ENCODE data around the gene ERVW-1. TPM values are rescaled to one million over a fixed set of nuclear protein-coding genes. Genes with fewer than 3 reads are reported as not detected.
"Not testable (repeated sequence)": the region's sequence is repeated elsewhere in the genome, so short reads cannot be mapped to it uniquely, and the experiment has no call there.

The ERVW-1 gene
- polyA plus RNA-seq, 1 donor: 1.8 TPM

DNA sequence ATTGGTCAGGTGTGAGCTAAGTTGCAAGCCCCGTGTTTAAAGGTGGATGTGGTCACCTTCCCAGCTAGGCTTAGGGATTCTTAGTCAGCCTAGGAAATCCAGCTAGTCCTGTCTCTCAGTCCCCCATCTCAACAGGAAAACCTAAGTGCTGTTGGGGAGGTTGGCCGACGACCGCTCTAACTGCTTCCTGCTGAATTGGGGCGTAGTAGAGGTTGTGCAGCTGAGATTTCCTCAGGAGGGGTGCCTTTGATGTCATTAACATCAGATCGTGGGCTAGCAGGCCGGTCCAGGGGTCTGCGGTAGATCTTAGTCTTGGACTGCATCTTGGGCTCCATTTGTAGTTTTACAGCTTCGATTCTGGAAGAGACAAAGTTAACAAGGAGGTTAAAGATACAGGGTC, 9.2 kb downstream of the ERVW-1 start:
- DNase-seq: not testable (repeated sequence)

DNA sequence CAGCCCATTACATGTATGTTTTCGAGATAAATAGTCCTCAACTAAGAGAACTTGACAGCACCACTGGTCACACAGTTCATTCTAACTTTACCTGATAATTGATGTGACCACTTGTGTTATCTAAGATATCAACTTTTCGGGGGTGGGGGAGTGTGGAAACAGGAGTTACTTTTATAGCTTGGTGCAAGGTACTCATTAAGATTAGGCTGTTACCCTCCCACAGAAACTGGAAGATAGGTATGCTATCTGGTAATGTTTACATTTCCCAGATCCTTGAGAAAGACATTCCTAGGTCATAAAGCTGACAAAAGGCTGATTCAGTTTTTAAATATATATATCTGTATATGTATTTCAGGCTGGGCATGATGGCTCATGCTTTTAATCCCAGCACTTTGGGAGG, 11.1 kb downstream of the ERVW-1 start:
- DNase-seq: no peak

DNA sequence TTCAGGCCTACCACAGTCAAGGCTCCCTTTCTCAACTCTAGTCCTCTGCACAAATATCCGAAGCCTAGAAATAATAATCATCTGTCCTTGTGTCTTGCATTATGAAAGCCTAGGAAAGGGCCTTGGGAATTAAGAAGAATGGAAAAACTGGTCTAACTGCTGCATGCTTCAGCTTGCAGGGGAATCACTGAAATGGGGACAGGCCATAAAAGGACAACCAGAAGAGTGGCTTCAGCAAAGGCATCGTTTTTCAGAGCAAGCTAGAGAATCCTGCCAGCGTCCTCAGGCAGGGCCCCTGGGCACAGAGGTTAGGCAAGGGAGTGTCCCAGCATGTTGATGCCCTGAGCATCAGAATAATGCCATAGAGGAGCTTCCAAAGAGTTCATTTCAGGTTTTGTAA, 13.2 kb downstream of the ERVW-1 start:
- no peak for DNase-seq

DNA sequence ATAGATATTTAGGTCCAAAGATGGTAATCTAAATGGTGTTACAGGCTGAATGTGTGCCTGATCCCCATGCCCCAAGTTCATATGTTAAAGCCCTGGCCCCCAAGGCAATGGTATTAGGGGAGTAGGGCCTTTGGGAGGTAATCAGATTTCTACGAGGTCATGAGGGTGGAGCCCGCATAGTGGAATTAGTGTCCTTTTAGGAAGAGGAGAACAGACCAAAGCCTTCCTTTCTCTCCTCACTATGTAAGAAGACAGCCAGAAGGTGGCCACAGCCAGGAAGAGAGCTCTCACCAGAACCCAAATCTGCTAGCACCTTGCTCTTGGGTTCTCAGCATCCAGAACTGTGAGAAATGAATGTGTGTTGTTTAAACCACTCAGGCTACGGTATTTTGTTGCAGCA, 15.2 kb downstream of the ERVW-1 start:
- DNase-seq: no peak

DNA sequence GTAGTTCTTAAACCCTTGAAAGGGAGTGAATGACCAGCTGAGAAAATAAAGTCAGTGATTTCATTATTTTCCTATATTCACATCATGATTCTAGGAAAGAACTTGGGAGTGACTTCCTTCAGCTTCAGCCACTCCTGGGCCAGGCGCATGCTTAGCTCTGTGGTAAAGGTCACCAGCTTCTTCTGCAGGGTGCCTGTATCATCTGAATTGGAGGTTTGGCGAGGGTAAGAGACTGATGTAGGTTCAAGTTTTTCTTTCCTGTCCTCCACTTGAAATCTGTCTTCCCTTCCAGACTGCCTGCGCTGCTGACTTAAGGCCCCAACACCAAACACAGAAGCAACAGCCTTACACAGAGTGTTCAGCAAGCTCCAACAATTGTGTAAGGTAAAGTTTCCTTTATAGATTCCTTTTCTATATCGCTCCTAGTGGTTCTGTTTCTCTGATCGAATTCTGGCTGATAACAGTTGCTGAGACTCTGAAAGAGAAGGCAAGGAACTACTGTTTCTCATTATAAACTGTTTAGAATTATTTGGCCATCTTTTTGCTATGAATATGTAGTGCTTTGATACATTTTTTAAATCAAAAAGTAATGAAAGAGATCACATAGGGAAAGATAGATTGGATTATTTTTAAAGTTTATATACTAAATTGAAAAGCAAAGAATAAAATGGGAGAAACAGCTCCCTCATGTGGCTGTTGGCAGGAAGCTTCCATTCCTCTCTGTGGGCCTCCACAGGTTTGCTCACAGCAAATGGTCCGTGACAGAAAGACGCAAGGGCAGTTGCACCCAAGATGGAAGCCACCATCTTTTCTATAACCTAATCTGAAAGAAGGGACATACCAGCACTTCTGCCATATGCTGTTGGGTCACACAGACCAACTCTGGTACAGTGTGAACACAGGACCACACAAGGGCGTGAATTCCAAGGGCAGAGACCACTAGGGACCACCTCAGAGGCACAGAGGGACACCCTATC, 16.4 kb downstream of the ERVW-1 start:
- no peak for DNase-seq

DNA sequence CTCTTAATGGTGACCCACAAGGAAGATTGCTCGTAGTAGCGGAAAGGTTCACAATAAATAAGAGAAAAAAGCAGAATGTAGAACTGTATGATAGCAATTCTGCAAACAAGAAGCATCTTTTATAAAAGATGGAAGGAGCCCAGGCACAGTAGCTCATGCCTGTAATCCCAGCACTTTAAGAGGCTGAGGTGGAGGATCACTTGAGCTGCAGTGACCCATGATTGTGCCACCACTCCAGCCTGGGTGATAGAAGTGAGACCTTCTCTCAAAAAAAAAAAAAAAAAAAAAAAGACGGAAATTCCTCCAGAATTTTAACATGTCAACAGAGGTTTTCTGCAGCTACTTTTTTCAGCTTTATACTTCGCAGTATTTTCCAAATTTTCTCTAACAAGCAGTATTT, 17.2 kb downstream of the ERVW-1 start:
- no peak for DNase-seq

DNA sequence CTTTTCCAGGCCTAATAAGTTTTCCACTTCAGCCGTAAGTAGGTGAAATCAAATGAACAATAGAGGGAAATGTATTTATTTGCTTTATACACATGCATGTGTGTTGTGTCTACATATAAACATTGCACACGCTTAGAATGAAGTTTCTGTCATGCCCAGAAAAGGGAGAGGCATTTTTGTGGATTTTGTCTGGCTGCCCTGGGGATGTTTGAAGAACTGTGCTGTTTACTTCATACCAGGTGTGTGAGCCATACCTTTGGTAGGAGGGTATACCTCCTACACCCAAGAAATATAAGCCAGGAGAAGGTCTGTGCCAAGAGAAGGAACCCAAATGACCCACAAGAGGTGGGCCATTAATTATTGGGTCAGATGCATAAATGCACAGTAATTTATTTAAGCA, 17.6 kb downstream of the ERVW-1 start:
- no peak for DNase-seq

DNA sequence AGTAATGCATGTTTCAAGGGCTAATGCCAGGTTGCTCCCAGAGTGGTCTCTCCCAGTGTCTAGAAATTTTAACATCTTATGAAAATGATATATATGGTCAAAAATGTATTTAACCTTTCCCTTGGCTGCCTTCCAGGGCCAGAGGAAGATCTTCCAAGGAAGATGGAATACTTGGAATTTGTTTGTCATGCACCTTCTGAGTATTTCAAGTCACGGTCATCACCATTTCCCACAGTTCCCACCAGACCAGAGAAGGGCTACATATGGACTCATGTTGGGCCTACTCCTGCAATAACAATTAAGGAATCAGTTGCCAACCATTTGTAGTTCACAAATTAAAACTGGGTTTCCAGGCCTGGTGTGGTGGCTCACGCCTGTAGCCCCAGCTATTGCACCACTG, 21.5 kb downstream of the ERVW-1 start:
- no peak for DNase-seq

DNA sequence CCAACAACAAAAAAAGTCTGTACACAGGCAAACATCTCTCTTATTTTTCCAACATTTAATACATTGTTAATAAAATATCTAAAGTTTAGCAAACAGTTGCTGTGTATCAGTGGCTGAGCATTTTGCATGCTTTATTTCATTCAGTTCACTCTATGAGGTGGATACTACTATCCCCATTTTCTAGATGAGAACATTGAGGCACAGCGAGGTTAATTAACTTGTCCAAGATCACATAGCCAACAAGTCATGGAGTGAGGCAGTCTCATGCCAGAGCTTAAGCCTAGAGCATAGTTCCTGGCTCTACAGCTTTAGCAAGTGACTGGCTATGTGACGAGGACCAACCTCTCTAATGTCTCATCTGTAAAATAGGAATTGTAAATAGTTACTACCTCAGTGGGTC, 26.1 kb downstream of the ERVW-1 start:
- no peak for DNase-seq

DNA sequence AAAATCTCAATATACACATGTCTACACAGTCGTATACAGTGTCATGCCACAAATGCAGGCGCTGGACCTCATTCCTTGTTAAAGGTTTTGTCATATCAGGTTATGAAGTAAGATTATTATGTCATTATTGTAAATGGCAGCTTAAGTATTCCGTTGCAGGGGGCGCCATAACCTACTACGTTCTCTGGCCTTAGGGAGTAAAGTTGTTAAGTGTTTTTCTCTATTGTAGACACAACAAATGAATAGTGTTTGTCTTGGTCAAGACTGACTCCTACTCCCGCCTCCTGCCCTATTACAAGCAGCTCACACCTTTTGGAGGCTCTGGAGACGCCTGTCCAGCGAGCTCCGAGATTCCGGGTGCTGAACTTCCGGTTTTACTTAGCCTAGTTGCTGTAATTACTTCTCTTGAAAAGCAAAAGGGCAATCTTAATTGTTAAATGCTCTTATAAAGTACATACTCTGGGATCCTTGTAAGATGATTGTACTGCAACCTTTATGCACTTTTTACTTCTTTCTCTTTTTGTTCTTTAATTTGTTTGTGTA, 29.5 kb downstream of the ERVW-1 start:
- peak; percentile 38 for DNase-seq

DNA sequence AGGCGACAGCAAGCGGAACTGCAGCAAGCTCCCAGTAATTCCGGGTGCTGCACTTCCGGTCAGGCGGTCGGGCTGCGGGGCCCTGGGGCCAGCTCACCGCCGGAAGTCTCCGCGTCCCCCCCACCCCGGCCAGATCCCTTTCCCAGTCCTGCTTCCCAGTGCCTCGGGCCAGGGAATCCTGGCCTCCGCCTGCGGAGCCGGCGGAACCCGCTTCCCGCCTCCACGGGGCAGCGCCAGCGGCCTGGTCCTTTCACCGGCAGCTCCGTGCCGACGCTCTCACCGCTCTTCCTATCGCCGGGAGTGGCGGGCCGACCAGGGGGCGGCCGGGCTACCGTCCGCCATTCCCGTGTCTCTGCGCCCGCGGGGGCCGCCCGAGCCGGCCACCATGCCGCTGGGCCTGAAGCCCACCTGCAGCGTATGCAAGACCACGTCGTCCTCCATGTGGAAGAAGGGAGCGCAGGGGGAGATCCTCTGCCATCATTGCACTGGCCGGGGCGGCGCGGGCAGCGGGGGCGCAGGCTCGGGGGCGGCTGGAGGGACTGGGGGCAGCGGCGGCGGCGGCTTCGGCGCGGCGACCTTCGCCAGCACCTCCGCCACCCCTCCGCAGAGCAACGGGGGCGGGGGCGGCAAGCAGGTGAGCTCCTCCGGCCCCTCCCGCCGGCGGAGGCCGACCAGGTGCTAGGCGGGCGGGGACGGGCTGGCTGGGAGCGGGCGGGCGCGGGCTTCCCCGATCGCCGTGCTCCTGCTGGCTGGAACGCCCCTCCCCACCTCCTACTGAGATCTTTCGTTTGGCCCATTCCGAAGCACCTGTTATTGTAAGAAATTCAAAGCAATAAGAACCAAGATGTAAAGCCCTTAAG, 30.2 kb downstream of the ERVW-1 start, which contains the start of gene GATAD1:
GATAD1 (plus strand) TSS at position 138 of the 860 bp plus-strand sequence; CDS start at position 386, 248 bp downstream.
- peak; percentile 94 for DNase-seq

DNA sequence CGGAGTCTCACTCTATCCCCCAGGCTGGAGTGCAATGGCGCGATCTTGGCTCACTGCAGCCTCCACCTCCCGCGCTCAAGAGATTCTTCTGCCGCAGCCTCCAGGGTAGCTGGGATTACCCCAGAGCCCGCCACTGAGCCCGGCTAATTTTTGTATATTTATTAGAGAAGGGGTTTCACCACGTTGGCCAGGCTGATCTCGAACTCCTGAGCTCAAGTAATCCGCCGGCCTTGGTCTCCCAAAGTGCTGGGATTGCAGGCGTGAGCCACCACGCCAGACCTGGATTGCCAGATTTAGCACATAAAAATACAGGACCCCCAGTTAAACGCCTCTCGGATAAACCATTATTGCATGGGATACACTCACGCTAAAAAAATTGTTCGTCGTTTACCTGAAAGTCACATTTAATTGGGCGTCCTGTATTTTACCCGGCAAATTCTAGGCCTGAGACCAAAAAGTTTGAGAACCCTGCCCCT, 30.8 kb downstream of the ERVW-1 start:
- no peak for DNase-seq

DNA sequence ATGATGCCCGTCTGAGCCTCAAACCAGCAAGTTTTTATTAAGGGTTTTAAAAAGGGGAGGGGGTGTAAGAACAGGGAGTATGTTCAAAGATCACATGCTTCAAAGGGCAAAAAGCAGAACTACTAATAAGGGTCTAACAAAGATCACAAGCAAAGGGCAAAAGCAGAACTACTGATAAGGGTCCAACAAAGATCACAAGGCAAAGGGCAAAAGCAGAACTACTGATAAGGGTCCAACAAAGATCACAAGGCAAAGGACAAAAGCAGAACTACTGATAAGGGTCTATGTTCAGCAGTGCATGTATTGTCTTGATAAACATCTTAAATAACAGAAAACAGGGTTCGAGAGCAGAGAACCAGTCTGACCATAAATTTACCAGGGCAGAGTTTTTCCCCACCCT, 35.0 kb downstream of the ERVW-1 start:
- not testable (repeated sequence) for DNase-seq

DNA sequence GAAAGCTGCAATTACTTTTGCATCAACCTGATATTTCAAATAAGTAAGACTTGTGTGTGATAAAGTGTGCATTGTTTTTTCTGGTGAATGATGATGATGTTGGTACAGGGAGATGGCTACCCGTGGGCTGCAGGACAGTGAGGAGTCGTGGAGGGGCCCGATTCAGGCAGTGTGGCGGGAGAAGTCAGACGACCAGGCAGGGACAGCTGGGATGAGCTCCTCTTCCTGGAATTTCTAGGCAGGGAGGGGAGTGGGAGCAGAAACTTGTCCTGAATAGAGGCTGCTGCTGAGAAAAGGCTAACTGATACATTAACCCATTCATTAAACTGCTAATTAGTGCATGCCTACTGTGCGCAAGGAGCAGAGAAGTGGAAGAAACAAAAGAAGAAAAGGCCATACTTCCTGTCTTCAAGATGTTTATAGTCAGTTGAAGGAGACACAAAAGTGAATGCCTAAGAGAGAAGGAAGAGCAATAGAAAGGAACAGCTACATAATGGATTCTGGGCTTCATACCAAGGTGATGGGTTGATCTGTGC, 39.7 kb downstream of the ERVW-1 start:
- DNase-seq: no peak

DNA sequence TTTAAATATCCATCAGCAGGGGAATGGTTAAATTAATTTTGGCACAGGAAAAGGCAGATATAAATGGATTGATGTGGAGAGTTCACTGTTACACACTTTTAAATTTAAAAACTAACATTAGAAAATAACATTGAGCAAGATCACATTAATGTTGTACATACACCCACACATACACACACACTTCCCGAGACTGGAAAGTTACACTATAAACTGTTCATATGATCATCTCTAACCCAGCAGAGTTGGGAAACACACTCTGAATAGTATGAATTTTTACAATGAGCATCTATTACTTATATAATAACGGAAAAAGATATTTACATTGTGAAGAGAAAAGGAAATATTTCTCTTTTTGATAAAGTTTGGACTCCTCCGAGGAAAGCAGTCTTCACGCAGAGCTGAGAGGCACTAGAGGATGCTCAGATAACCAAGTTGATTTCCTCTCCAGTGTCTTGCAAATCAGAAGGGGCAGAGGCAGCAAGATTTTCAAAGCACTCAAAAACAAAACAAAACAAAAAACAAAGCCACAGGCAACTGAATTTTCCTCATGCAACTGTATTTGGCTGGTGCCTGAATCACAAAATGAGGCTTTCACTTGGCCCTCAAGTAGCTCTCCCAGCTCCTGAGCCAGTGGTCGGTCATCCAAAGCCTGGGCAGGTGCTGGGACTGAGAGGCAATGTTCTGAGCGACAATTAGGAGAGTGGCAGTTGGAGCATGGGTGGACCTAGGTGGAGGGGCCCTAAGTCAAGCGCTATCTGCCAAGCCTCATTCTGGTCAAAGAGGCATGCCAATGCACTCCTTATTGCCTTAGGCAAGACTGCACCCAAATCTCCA, 40.9 kb downstream of the ERVW-1 start:
- DNase-seq: no peak

DNA sequence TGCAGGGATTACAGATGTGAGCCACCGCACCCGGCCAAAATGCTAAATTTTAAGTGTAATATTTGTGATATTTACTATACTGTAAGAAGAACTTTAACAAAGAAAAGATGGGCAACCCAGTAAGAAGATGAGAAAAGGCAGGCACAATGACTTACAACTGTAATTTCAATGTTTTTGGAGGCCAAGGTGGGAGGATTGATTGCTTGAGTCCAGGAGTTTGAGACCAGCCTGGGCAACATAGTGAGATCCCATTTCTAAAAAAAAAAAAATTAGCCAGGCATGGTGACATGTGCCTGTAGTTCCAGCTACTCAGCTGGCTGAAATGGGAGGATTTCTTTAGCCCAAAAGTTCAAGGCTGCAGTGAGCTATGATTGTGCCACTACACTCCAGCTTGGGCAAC, 42.2 kb downstream of the ERVW-1 start:
- DNase-seq: no peak

DNA sequence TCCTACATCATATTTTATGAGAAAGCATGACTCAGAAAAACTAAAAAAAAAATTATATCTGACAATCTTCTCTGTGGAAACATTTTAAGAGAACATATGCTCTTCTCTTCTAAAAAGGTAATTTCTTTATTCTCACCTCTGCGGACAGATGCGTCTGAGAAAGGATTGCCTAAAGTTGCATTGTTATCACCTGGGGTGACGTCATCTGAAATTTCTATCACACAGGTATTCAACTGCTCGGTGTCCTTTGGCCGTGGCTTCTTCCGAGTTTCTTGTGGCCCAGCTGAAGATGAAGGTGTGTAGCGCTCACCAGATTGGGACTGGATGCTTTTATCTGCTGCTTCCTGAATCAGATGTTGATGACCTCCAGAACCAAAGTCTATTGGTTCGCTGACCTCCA, 44.7 kb downstream of the ERVW-1 start:
- no peak for DNase-seq

DNA sequence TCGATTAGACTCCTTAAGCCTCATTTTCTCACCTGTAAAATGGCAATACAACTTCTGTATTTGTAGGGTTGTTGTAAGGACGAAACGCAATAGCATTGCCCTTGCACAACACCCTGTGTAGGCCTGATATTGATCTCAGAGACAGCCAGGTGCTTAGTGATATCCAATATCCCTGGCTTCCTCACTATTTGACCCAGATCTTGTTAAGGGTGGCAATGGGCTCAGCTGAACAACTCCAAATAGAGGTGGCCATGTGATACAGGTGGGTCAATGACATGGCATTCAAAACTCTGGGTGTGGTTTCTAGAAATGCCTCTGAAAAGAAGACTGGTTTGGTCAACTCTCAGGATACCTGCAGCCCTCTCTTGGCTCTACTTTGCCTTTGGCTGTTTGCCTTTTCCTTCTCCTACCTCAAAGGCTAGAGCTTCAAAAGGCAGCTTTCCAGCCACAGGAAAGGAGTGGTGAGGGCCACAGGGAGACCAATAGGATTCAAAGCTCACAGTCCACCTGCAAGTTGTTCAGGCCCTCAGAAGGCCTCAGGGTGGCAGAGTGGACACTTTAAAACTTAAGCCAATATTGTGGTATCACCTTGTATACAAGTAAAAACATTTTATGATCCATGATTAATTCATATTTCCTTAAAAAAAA, 45.3 kb downstream of the ERVW-1 start:
- no peak for DNase-seq

DNA sequence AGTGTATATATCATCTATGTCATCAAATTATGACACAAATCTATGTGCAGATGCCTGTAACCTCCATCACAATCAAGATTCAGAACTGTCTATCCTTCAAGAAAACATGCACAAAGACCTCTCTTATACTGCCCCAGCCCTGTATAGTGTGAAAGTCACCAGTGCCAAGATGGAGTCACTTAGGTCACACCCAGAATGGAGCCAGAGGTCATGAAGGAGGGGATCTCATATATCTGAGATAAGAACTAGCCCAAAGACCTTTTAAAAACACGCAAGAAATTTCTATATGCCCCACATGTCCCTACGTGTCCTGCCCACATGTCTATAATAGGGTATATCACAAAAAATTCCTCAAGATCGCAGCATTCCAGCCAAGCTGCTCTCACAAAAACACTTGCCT, 50.6 kb downstream of the ERVW-1 start:
- DNase-seq: no peak

DNA sequence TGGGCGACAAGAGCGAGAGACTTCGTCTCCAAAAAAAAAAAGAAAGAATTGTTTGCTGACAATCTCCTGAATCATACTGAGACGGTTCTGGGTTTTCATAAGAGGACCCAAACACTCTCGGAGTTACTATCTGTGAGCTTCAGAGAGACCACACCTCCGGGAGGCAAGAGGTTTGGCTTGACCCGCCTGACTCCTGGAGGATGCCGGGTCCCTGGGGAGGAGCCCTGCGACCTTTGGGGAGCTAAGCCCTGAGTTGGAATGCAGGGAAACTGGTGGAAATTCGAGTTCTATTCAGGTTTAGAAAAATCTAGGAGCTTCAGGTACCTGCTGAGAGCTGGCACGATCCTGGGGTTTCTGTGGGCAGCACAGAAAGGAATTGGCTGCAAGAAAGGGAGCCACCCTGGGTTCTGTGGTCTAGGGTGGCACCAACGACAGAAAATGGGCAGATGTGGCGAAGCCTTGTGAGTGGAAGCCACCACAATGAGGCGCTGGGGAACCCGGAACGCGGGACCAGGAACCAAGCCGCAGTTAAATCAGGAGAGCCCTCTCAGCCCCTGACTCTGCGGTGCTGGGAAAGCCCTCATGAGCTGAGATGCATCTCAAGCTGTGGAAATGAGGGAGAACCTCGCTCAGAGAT, 52.3 kb downstream of the ERVW-1 start:
- DNase-seq: no peak

DNA sequence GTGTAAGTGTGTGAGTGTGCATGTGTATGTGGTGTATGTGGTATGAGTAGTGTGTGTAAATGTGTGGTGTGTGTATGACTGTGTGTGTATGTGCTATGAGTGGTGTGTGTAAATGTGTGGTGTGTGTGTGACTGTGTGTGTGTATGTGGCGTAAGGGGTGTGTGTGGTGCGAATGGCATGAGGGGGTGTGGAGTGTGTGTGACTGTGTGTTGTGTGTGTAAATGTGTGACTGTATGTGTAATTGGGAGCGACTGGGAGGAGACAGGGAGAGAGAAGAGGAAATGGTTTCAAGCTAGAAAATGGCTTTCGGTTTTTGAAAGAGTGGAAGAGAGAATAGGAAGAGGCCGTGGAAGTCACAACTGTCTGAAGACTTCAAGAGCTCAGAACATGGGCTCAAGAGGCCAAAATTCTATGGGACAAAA, 54.0 kb downstream of the ERVW-1 start:
- no peak for DNase-seq

Data from hindlimb muscle (tissue), 1 donor.